Measurements from ENCODE around the gene BAZ1B. TPM values are rescaled to one million over a fixed set of nuclear protein-coding genes. Genes with fewer than 3 reads are reported as not detected.
"Not testable (repeated sequence)": the region's sequence is repeated elsewhere in the genome, so short reads cannot be mapped to it uniquely, and the experiment has no call there.

The BAZ1B gene
- polyA plus RNA-seq, 12 donors = 48.5 to 62.8 (median 55.3) TPM; not detected in 1

DNA sequence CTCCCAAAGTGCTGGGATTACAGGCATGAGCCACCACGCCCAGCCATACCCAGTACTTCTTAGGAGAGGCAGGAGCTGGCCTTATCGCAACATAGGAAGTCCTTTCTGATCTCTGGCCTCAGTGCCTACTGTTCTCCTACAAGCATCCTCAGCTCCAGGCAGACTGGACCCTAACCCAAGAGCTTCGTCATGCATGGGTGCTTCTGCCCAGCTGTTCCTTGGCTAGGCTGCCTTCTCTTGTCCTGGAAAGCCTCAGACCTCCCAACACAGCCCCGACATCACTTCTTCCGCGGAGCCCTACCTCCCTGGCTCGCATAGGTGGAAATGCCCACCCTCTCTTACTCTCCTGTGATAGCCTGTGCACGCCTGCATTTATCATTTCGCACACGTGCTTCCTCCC lies 19.6 kb upstream of the BAZ1B start:
- DNase-seq = no peak

DNA sequence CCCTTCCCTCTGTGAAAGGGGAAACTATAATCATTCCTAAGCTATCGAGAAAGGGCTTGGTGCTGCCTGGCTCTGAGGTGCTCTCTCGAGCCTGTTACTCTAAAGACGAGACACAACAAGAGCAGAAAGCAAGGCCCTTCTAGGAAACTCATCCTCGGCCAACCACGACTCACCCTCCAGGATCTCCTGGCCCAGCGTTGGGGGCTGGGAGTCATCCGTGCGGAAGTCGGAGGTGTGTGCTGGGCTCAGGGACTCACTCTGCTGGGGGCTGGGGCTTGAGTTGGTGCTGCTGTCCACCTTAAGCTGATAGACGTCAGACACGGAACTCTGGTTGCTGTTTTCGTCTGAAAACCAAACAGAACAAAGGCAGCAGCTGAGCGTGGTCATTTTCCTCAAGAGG lies 17.6 kb upstream of the BAZ1B start:
- no peak for DNase-seq

DNA sequence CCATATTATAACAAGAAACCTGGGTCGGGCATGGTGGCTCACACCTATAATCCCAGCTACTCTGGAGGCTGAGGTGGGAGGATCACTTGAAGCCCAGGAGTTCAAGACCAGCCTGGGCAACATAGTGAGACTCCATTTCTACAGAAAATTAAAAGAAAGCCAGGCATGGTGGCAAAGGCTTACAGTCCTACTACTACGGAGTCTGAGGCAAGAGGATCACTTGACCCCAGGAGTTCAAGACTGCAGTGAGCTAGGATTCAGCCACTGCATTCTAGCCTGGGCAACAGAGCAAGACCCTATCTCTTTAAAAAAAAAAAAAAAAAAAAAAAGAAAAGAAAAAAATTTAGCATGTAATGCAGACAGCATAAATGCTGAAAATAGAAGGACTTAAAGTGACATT lies 16.4 kb upstream of the BAZ1B start:
- DNase-seq = not testable (repeated sequence)

DNA sequence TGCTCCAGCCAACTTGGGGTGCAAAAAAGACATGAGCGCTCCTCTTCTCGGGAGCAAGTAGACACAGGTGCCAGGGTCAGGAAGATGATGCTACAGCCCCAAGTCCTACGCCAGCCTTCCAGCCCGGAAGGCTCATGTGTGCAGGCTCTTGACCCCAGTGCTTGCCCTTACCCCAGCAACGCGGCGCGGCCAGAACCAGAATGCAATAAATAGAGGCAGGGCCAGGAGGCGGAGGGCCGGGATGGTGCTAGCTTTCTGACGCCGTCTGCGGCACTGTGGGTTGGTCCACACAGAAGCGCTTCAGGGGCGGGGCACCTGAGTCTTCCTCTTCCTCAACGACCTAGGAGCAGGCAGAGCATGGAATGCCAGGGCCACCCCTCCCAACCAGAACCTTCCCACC lies 15.0 kb upstream of the BAZ1B start:
- no peak for DNase-seq

DNA sequence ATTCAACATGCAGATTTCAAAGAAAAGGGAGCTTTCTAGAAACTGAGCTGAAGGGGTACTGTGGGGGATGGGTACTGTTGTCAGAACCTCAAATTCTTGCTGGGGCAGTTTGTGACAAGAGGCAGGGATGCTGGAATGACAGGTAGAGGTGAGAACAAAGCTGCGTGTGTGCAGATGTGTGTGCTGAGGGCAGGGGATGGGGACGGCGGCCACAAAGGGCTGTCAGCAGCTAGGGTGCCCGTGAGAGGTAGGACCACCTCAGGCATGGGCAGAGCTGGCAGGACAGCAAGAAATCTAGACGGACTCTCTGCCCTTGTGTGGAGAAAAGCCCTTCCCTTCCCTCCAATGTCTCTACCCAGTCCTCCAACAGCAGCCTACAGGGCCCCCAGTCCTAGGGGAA lies 14.4 kb upstream of the BAZ1B start:
- no peak for DNase-seq

DNA sequence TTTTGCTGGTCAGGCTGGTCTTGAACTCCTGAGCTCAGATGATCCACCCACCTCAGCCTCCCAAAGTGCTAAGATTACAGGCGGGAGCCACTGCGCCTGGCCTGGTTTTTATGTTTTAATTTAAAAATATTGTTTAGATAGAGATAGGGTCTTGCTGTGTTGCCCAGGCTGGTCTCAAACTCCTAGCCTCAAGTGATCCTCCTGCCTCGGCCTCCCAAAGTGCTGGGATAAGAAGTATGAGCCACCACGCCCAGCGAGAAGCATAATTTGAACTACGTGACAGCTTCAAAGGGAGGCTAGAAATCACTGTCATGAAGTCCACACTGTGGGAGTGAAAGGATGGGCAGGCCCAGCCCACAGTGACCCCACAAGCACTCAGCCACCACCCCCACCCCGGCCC lies 13.8 kb upstream of the BAZ1B start:
- DNase-seq = not testable (repeated sequence)

DNA sequence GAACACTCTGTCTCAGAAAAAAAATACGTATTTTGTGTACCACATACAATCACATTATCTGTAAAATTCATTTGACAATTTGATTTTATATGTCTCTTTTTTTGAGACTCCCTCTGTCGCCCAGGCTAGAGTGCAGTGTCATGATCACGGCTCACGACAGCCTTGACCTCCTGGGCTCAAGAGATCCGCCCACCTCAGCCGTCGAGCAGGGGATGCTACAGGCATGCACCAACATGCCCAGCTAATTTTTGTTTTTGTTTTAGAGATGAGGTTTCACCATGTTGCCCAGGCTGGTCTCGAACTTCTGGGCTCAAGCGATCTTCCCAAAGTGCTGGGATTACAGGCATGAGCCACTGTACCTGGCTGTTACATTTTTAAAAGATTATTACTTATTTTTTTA lies 11.6 kb upstream of the BAZ1B start:
- no peak for DNase-seq

DNA sequence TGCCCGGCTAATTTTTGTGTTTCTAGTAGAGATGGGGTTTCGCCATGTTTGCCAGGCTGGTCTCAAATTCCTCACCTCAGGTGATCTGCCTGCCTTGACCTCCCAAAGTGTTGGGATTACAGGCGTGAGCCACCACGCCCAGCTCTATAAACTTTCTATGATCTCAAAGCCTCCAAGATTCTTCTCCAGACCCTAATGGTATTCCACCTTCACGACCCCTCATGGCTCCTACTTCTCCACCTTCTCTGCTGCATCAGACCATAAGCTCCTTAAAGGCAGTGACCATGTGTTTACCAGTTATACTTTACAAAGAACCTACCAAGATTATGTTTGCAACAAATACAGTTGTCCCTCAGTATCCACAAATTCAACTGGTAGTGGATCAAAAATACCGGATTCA lies 10.1 kb upstream of the BAZ1B start:
- DNase-seq = no peak

DNA sequence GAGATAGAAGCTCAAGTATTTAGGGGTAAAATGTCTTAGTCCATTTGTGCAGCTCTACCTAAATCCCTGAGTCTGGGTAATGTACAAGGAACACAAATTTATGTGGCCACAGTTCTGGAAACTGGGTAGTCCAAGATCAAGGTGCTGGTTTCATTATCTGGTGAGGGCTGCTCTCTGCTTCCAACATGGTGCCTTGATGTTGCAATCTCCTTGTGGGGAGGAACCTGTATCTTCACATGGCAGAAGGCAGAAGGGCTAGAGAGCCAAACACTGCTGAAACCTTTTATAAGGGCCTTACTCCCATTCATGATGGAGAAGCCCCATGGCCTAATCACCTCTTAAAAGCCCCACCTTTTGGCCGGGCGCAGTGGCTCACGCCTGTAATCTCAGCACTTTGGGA lies 8.7 kb upstream of the BAZ1B start:
- DNase-seq = no peak

DNA sequence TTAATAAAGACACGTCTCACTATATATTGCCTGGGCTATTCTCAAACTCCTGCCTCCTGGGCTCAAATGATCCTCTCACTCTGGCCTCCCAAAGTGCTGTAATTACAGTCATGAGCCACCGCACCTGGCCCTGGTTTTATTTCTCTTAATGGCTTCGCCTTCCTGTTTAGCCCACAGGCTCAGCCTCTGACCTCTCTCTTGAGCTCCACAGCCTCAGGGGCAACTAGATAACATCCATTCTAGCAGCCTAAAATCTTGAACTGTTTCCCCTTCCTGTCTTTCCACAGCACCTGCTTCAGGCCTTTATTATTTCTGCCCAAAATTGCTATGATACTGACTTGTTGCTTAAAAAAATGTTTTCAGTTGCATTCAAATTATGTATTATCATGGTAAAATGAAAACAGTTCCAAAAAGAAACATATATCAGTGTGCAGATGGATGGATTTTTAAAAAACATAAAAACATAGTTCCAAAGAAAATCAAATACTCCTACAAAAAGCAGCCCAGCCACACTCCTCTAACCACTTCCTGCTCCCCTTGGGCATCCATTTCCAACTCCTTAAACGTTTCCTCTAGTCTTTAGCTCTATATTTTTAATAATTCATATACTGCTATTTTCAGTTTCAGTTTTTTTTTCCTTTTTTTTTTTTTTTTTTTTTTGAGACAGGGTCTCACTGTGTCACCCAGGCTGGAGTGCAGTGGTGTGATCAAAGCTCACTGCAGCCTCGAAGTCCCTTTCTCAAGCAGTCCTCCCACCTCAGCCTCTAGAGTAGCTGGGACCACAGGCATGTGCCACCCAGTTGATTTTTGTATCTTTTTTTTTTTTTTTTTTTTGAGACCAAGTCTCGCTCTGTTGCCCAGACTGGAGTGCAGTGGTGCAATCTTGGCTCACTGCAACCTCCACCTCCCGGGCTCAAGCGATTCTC lies 5.1 kb upstream of the BAZ1B start:
- DNase-seq = no peak

DNA sequence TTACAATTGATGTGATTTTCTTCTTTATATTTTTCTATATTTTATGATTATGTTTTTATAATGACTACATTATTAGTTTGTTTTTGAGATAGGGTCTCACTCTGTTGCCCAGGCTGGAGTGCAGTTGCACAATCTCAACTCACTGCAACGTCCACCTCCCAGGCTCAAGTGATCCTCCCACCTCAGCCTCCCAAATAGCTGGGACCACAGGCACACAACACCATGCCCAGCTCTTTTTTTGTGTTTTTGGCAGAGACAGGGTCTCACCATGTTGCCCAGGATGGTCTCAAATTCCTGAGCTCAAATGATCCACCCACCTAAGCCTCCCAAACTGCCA lies 4.0 kb upstream of the BAZ1B start:
- not testable (repeated sequence) for DNase-seq

DNA sequence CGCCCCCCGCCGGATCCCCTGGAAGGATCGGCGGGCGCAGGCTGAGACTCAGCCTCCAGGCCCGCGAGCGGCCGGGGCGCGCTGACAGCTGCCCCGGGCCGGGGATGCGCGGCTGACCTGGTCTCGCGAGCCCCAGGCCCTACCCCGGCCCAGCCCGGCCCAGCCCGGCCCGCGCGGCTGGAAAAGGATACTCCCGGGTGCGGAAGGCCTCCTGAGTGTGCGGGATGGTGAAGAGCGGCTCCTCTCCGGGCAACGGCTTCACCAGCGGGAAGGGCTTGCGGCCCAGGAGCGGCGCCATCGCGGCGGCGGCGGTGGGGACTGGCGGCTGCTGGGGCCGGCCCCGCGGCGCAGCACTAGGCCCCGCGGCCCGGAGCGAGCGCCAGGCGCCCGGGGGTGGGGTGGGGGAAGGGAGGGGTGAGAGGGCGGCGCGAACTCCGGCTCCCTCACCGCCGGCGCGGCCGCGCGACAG lies 423 bp downstream of the BAZ1B start:
- DNase-seq = peak; percentile 55

DNA sequence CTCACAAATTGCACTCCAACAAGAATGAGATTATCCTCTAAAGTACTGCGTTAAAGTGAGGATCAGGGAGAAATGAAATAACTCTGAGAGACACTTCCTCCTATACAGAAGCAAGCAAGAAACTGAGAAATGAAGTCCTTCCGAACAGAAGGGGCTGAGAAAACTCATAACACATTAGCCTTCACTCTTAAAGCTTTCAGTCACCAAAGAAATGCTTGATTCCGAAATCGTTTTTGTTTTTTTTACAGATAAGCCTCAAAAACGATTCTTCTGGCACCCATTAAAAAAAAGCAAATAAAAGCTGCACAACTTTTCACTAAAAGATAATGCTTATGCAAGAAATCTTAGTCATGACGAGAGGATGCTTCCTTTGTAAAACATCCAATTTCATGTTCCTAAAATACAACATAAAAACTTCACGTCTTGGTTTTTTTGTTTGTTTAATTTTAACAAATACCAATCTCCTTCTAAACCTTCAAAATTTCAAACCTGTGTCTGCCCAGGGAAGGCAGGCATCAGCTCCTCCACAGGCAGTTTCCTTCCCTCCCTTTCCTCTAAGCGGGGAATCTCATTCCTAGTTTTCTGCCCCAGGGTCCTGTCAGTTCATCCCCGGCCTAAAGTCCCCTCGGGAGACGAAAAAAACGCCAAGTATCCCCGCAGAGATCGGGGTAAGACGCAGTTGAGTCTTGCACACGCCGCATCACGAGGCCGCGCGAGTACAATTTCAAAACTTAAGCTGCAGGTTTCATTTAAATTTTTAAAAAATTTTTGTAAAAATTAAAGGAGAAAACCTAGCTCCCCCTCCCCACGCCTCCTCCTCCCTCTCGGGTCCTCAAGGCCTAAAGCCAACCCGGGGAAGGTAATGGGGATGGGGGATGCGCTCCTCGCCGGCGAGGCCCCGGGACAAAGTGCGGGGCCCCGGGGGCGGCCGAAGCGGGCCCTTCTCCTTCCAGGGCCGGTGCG lies 1.1 kb downstream of the BAZ1B start:
- no peak for DNase-seq

DNA sequence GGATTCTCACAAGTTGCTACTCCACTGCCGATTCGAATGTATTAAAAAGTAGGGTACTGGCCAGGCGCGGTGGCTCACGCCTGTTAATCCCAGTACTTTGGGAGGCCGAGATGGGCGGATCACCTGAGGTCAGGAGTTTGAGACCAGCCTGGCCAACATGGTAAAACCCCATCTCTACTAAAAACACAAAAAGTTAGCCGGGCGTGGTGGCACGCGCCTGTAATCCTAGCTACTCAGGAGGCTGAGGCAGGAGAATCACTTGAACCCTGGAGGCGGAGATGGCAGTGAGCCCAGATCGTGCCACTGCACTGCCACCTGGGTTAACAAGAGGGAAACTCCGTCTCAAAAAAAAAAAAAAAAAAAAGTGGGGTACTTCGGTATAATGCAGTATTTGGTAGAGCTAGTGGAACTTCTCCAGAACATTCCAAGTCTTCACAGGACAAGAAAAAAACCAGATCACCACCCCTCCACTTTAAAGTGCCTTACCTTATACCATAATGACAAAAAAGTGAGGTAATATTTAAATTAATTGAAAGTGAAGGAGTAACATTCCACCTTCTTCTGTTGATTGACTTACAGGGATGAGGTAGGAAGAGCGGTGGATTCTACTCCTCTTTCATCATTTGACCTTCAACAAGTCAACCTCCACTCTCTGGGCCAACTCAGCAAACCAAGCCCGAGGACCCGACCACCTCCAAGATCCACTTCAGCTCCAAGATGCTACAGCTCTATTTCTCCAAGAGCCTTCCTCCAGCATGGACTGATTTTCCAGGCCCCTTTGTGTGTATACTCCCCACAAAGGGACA lies 2.0 kb downstream of the BAZ1B start:
- no peak for DNase-seq

DNA sequence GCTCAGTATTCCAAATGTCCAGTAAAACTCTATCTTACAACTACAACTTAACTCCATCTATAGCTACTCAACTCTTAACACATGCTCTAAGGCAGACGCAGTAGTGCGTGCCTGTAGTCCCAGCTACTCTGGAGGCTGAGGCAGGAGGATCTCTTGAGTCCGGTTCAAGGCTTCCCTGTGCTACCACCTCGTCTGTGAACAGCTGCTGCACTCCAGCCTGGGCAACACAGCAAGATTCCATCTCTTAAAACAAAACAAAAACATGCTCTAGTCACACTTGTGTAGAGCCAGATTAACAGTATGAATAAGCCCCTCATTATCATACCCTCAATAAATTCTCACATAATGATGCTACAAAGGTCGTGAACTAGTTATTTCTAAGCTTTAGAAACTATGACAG lies 3.6 kb downstream of the BAZ1B start:
- DNase-seq = no peak

DNA sequence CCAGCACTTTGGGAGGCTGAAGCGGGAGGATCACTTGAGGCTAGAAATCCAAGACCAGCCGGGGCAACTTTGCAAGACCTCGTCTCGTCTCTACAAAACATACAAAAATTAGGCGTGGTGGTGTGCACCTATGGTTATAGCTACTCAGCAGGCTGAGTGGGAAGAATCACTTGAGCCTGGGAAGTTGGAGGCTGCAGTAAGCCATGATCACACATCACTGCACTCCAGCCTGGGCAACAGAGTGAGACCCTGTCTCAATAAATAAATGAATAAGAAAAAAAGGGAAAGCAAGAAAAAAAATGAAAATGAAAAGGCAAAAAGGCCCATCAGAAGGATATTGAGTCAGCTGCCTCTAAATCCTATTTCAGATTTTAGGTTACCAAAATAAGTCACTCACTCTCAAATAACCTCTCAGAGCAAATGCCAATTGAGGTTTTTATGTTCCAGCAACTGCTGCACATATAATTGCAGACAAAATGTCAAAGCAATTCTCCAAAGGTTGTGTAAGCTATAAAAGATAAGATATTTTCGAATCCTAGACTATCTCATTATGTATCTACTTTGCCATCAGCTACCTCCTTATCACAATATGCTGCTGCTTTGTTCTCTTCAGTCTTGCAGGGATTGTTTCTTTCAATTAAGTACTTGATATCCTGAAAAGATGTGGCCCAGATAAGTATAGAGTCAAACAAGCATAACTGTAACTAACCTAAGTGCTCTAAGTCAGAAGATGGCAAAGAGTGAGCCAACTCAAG lies 4.7 kb downstream of the BAZ1B start:
- no peak for DNase-seq

DNA sequence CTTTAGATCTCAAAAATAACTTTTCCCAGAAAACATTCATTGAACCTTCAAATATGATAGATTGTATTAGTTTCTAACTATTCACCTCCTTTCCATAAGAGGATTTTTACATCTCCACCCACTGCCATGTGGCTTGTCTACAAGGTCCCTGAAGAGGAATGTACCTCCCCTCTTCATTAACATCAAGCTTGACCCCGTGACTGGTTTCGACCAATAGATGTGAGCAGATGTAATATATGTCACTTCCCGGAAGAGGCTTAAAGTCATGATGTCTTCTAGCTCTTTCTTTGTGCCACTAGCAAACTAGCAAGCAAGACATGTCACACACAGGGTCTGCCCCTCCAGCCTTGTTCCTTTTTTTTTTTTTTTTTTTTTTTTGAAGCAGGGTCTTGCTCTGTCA lies 6.9 kb downstream of the BAZ1B start:
- DNase-seq = no peak

DNA sequence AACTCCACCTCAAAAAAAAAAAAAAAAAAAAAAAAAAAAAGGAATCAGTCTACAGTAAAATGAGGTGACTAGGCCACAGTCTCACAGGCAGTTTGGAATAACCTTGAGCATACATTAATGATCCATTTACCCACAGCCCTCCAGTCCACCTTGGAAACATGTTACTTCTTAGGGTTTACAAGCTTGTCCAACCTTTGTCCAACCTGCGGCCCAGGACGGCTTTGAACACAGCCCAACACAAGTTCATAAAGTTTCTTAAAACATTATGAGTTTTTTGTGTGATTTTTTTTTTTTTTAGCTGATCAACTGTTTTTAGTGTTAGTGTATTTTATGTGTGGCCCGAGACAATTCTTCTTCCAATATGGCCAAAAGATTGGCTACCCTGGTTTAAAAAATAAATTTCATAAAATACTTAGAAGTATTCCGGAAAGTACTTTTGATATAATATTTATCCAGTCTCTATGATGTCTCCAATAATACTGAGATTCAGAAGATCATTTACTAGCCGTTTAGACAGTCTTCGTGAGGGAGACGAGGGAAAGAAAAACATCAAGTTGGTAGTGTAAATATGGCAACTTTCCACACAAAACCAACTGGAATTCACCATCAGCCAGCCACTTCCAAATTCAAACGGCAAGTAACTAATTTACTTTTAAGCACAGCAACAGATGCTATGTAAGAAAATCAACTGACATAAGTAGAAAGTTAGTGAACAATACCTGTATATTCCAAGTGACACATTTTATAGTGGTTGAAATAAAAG lies 9.9 kb downstream of the BAZ1B start:
- DNase-seq = no peak

DNA sequence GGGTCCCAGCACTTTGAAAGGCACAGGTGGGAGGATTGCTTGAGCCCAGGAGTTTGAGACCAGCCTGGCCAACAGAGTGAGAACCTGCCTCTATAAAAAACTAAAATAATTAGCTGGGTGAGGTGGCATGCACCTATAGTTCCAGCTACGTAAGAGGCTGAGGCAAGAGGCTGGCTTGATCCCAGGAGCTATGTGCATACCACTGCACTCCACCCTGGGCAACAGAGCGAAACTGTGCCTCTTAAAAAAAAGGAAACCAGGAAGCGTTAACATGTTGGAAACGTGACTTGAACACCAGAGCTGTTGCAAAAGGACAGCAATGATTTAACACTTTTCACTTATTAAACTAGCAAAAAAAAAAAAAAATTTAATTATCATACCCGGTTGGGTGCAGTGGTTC lies 12.6 kb downstream of the BAZ1B start:
- no peak for DNase-seq

DNA sequence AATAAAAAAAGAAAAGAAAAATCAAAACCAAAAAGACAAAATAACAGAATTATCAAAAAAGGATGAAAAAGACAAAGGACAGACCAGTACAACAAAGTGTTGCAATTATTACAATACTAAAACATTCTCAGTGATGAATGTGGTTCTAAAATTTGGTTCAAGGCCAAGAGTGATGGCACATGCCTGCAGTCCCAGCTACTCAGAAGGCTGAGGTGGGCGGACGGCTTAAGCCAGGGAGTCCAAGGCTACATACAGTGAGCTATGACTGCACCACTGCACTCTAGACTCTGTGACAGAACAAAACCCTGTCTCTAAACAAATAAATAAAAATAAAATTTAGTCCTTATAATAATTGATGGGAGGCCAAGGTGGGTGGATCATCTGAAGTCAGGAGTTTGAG lies 14.5 kb downstream of the BAZ1B start:
- no peak for DNase-seq
